Measurements from ENCODE around the gene DUSP22. TPM values are rescaled to one million over a fixed set of nuclear protein-coding genes. Genes with fewer than 3 reads are reported as not detected.

The DUSP22 gene
- total and polyA plus RNA-seq, 9 of the 15 experiments (the other 6 are each of a cell fraction or from before 2014, with no cell fraction given): 9.3 to 19.4 (median 11.8) TPM

DNA sequence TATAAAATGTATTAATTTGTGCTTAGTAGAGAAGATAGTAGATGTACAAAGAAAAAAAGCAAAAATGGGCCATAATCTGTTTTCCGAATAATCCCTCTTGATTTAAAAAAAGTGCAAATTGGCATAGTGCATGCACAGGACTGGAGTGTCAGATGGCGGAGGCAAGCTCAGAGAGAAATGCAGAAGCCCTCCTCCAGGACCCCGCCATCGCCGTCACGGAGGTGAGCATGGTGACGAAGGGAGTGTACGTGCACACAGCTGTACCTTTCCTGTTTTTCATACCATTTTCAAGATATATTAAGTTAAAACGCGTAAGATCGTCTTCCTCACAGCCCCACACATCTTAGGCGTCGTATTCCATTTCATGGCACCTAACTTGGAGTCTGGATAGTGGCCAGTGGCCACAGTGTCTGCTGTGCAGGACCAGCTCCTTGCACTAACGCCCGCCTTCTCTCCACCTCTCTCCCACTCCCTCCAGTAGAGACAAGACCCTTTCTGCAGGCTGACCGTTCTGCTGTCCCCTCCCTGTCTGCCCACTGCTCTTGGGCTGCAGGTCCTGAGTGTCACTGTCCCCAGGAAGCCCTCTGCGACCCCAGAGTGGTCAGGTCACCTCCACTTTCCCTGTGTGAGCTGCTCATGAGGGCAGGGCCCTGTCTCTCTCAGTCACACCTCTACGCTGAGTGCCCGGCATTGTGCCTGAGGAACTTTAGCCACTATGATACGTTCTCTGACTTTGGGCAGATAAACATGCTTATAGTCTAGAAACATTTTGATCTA lies 9.8 kb downstream of the DUSP22 start:
- no peak overlapping the region for H3K4me2 ChIP-seq (ENCODE audit: insufficient read depth, low read length)
- H3K4me3 ChIP-seq: no peak overlapping the region
- no peaks in the 10 kb centered on the region for H3K9me3 ChIP-seq (replicated peaks; ENCODE audit: control insufficient read depth, insufficient read depth, low read depth, low read length)
- DNase-seq (ENCODE audit: extremely low read depth in 1 of 4, low spot score in 3 of 4): no peak
- peaks cover 19% of the 10 kb centered on the region; the same call in 1 of the 2 replicates for H4K20me1 ChIP-seq (replicated peaks; ENCODE audit: control insufficient read depth, insufficient read depth, low read length)
- H3K9me1 ChIP-seq (ENCODE audit: control insufficient read depth, insufficient read depth, low read length): no peaks in the 10 kb centered on the region
- FAIRE-seq: no peak
- ChIA-PET CTCF (ENCODE audit: low intra/inter-chr PET ratio) (interaction anchor here (0.7 kb wide), 1 partner anchor 11 kb away, joined by 3 read pairs; no protein-coding TSS in a partner anchor), POLR2A (interaction anchor here (1.9 kb wide), 1 partner anchor 9 kb away, joined by 5 read pairs; the partner anchor contains the start of gene DUSP22)
- H3K36me3 ChIP-seq (ENCODE audit: control insufficient read depth, insufficient read depth, low read length): no peaks in the 10 kb centered on the region
- intact Hi-C loops (cut with micrococcal nuclease): no loop called here
- TF ChIP-seq, protein P1, sequence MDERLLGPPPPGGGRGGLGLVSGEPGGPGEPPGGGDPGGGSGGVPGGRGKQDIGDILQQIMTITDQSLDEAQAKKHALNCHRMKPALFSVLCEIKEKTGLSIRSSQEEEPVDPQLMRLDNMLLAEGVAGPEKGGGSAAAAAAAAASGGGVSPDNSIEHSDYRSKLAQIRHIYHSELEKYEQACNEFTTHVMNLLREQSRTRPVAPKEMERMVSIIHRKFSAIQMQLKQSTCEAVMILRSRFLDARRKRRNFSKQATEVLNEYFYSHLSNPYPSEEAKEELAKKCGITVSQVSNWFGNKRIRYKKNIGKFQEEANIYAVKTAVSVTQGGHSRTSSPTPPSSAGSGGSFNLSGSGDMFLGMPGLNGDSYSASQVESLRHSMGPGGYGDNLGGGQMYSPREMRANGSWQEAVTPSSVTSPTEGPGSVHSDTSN (CRISPR knock-in tag; IDR thresholded peaks at IDR 0.05; ENCODE audit: low read depth): no peak
- TF ChIP-seq, protein P1 (tag; conservative IDR thresholded peaks at IDR 0.05; ENCODE audit: low read depth): no peak
- TF ChIP-seq SETDB1 (IDR thresholded peaks at IDR 0.05; ENCODE audit: low read length) (no peak), BMI1 (IDR thresholded peaks at IDR 0.05; ENCODE audit: low read length) (no peak), ZNF445 (CRISPR knock-in tag; IDR thresholded peaks at IDR 0.05; ENCODE audit: low read depth) (no peak), PHF21A (IDR thresholded peaks at IDR 0.05; ENCODE audit: borderline replicate concordance, low read depth) (no peak), MAFG (tag; conservative IDR thresholded peaks at IDR 0.05) (no peak), ERF (CRISPR knock-in tag; IDR thresholded peaks at IDR 0.05) (no peak), DIDO1 (tag; IDR thresholded peaks at IDR 0.05; ENCODE audit: low read depth) (no peak), SNRNP70 (optimal IDR thresholded peaks at IDR 0.05; ENCODE audit: low read depth, low read length) (no peak)
- TF ChIP-seq, protein P2, sequence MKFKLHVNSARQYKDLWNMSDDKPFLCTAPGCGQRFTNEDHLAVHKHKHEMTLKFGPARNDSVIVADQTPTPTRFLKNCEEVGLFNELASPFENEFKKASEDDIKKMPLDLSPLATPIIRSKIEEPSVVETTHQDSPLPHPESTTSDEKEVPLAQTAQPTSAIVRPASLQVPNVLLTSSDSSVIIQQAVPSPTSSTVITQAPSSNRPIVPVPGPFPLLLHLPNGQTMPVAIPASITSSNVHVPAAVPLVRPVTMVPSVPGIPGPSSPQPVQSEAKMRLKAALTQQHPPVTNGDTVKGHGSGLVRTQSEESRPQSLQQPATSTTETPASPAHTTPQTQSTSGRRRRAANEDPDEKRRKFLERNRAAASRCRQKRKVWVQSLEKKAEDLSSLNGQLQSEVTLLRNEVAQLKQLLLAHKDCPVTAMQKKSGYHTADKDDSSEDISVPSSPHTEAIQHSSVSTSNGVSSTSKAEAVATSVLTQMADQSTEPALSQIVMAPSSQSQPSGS (CRISPR knock-in tag; IDR thresholded peaks at IDR 0.05): no peak
- TF ChIP-seq, protein P3, sequence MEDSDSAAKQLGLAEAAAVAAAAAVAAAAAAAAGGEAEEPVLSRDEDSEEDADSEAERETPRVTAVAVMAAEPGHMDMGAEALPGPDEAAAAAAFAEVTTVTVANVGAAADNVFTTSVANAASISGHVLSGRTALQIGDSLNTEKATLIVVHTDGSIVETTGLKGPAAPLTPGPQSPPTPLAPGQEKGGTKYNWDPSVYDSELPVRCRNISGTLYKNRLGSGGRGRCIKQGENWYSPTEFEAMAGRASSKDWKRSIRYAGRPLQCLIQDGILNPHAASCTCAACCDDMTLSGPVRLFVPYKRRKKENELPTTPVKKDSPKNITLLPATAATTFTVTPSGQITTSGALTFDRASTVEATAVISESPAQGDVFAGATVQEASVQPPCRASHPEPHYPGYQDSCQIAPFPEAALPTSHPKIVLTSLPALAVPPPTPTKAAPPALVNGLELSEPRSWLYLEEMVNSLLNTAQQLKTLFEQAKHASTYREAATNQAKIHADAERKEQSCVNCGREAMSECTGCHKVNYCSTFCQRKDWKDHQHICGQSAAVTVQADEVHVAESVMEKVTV (CRISPR knock-in tag; IDR thresholded peaks at IDR 0.05): no peak
- no peak overlapping the region for H2AFZ ChIP-seq (ENCODE audit: low read depth, low read length)
- in situ Hi-C loops (cut with MboI): no loop called here
- peaks cover 4 to 5% of the 10 kb centered on the region in 2 experiments; a peak in 2 of 5 replicates for H3K4me1 ChIP-seq (replicated peaks in 1 of 2; ENCODE audit: control insufficient read depth in 2 of 2, insufficient read depth in 2 of 2, low read length in 2 of 2)
- no peaks in the 10 kb centered on the region for H3K79me2 ChIP-seq (ENCODE audit: control insufficient read depth, insufficient read depth, low read length)
- 34% methylated on average over 20 of the region's 20 CpGs for WGBS (ENCODE audit: insufficient coverage, low coverage, missing lambda C conversion rate)
- no TSS peak for BruUV-seq (replicated peaks)
- H3K9ac ChIP-seq (ENCODE audit: insufficient read depth in 1 of 2, low read depth in 2 of 2, low read length in 2 of 2): no peak overlapping the region
- no peak for ATAC-seq
- H3K27ac ChIP-seq (ENCODE audit: extremely low read depth, low read depth, low read length): no peak overlapping the region
- peaks cover 4 to 45% of the 10 kb centered on the region in 2 experiments; a peak in 3 of 5 replicates for H3K27me3 ChIP-seq (ENCODE audit: control insufficient read depth in 2 of 2, insufficient read depth in 2 of 2, low read length in 2 of 2)
